CD14-positive monocyte (primary cell): Measurements from ENCODE around the gene OR4P4. TPM values are rescaled to one million over a fixed set of nuclear protein-coding genes. Genes with fewer than 3 reads are reported as not detected.

Experiments
- DNase-seq, 3 donors: peaks; one replicate each; pipeline ENCODE4 v3.0.0-alpha.2; 2011 to 2022
- H2AFZ ChIP-seq: 2 replicates; pipeline ENCODE4 v1.6.0; 2012; ENCODE audit warnings: mild to moderate bottlenecking, low read depth, low read length, inconsistent platforms; ENCODE audit not compliant: insufficient read depth, poor library complexity, severe bottlenecking
- H3K27ac ChIP-seq, 2 donors: 1 replicate in 1 of 2; 2 replicates in 1 of 2; pipeline ENCODE4 v1.5.1; 2012 to 2013; ENCODE audit warnings: low read length in 2 of 2, control low read depth in 1 of 2, inconsistent platforms in 1 of 2, low read depth in 1 of 2, mild to moderate bottlenecking in 1 of 2
- H3K27me3 ChIP-seq, 2 donors: one replicate each; pipeline versions ENCODE4 v1.6.0 to v1.6.1; 2011 to 2013; ENCODE audit warnings: low read length in 2 of 2; ENCODE audit not compliant: control insufficient read depth in 2 of 2, insufficient read depth in 2 of 2
- H3K36me3 ChIP-seq, 2 donors: replicated peaks in 1 of 2; 1 replicate in 1 of 2; 2 replicates in 1 of 2; pipeline versions ENCODE4 v1.5.1 to v1.6.1; 2012 to 2013; ENCODE audit warnings: low read length in 2 of 2, control low read depth in 1 of 2, inconsistent platforms in 1 of 2, mild to moderate bottlenecking in 1 of 2; ENCODE audit not compliant: insufficient read depth in 2 of 2, control insufficient read depth in 1 of 2
- H3K4me1 ChIP-seq, 2 donors: 1 replicate in 1 of 2; 2 replicates in 1 of 2; pipeline versions ENCODE4 v1.5.1 to v1.6.1; 2012 to 2013; ENCODE audit warnings: low read length in 2 of 2, control low read depth in 1 of 2, inconsistent platforms in 1 of 2, mild to moderate bottlenecking in 1 of 2, moderate library complexity in 1 of 2; ENCODE audit not compliant: insufficient read depth in 2 of 2, control insufficient read depth in 1 of 2
- H3K4me2 ChIP-seq: replicated peaks from 2 replicates; pipeline ENCODE3; 2012; ENCODE audit warnings: low read length, moderate library complexity, mild to moderate bottlenecking; ENCODE audit not compliant: poor library complexity, severe bottlenecking; ENCODE audit errors: extremely low read depth
- H3K4me3 ChIP-seq, 3 experiments: fragments of 200-600 bp in 1 of 3; sonication (generic) in 1 of 3; replicated peaks in 1 of 3; 1 replicate in 2 of 3; 2 replicates in 1 of 3; pipeline ENCODE4 v1.5.1; 2011 to 2013; ENCODE audit warnings: low read length in 3 of 3, mild to moderate bottlenecking in 3 of 3, control low read depth in 2 of 3, low read depth in 2 of 3, inconsistent platforms in 1 of 3, moderate library complexity in 1 of 3
- H3K79me2 ChIP-seq: 2 replicates; pipeline ENCODE4 v1.6.0; 2012; ENCODE audit warnings: mild to moderate bottlenecking, control low read depth, inconsistent platforms, low read length, moderate library complexity; ENCODE audit not compliant: insufficient read depth
- H3K9ac ChIP-seq: 2 replicates; pipeline ENCODE4 v1.6.0; 2017; ENCODE audit warnings: low read length, mild to moderate bottlenecking; ENCODE audit not compliant: insufficient read depth, poor library complexity, severe bottlenecking
- H3K9me3 ChIP-seq, 2 donors: replicated peaks in 1 of 2; 1 replicate in 1 of 2; 2 replicates in 1 of 2; pipeline versions ENCODE4 v1.5.1 to v1.6.1; 2012 to 2013; ENCODE audit warnings: low read length in 2 of 2, control low read depth in 1 of 2; ENCODE audit not compliant: control insufficient read depth in 1 of 2, insufficient read depth in 1 of 2
- H4K20me1 ChIP-seq: 2 replicates; pipeline ENCODE4 v1.6.0; 2012; ENCODE audit warnings: mild to moderate bottlenecking, low read length, control low read depth, moderate library complexity; ENCODE audit not compliant: insufficient read depth
- H3K27ac Mint-ChIP-seq, 7 donors: one replicate each; pipeline ENCODE4 v1.8.0; 2020; ENCODE audit warnings: mild to moderate bottlenecking in 7 of 7, mixed read lengths in 7 of 7, moderate library complexity in 6 of 7, inconsistent platforms in 2 of 7
- H3K27me3 Mint-ChIP-seq, 3 donors: one replicate each; pipeline ENCODE4 v1.8.0; 2021 to 2022; ENCODE audit warnings: low read depth in 3 of 3, mild to moderate bottlenecking in 3 of 3, mixed read lengths in 3 of 3, moderate library complexity in 3 of 3, inconsistent platforms in 1 of 3
- H3K36me3 Mint-ChIP-seq, 2 donors: one replicate each; pipeline ENCODE4 v1.8.0; 2020; ENCODE audit warnings: mixed read lengths in 2 of 2, inconsistent platforms in 1 of 2, mild to moderate bottlenecking in 1 of 2
- H3K4me1 Mint-ChIP-seq: one replicate; pipeline ENCODE4 v1.8.0; 2020; ENCODE audit warnings: mild to moderate bottlenecking, mixed read lengths
- H3K4me3 Mint-ChIP-seq, 2 donors: one replicate each; pipeline ENCODE4 v1.8.0; 2020; ENCODE audit warnings: mild to moderate bottlenecking in 2 of 2, mixed read lengths in 2 of 2, moderate library complexity in 1 of 2
- H3K9me3 Mint-ChIP-seq, 7 donors: one replicate each; pipeline ENCODE4 v1.8.0; 2020 to 2022; ENCODE audit warnings: mixed read lengths in 7 of 7, mild to moderate bottlenecking in 6 of 7, moderate library complexity in 6 of 7, inconsistent platforms in 2 of 7
- WGBS: methylation state at CpG from one replicate; pipeline ENCODE4 v1.1.5; 2013; ENCODE audit warnings: missing lambda C conversion rate; ENCODE audit not compliant: insufficient coverage; 5-methylcytosine and 5-hydroxymethylcytosine counted together
- intact Hi-C, 2 donors: fragments of 100-400 bp; cut with micrococcal nuclease; formaldehyde crosslinking; loops; one replicate each; pipeline versions ENCODE4 v1.15.0 to v1.15.1; 2023
- polyA plus RNA-seq, 3 donors: library from polyadenylated mRNA; depleted of rRNA in 1 of 3; unstranded in 2 of 3; stranded (reverse) in 1 of 3; fragments of 300-500 nt in 2 of 3; fragments of >200 nt in 1 of 3; fragmentation: Illumina TruSeq in 2 of 3; gene quantifications; 1 replicate in 2 of 3; 2 replicates in 1 of 3; pipeline ENCODE4 v1.2.3, GENCODE V29; 2012 to 2021
- TF ChIP-seq, protein P1 (sequence below): fragments of 200-600 bp; IDR thresholded peaks from one replicate; pipeline ENCODE4 v1.8.0; 2022; ENCODE audit warnings: antibody characterized with exemption, mild to moderate bottlenecking

OR4P4 gene
- polyA plus RNA-seq, 3 donors = not detected

DNA sequence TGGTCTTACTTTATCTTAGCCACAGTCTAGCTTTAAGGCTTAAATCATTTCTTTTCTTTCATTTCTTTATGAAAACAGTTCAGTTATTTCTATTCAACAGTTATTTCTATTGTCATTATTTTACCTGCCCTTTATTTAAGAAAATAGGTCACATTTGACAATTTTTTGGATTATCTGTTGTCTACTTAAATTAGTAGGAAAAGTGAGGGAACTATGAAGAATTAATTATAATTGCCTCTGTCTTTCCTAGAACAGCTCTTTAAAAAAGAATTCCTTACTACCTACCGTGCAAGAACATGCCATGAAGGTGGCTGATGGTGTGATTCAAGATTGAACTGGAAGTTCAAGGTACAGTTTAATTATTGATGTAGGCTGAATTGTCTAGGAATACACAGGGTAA is 27.0 kb downstream of the OR4P4 start, which contains the start of gene OR4C6:
Gene OR4C6 (plus strand): TSS at position 301 of the 400 bp plus-strand sequence. CDS start 2,966 bp downstream, outside the sequence.
- no peak within 1 kb of the TSS for H3K4me3 Mint-ChIP-seq
- intact Hi-C loops = no loop called here

DNA sequence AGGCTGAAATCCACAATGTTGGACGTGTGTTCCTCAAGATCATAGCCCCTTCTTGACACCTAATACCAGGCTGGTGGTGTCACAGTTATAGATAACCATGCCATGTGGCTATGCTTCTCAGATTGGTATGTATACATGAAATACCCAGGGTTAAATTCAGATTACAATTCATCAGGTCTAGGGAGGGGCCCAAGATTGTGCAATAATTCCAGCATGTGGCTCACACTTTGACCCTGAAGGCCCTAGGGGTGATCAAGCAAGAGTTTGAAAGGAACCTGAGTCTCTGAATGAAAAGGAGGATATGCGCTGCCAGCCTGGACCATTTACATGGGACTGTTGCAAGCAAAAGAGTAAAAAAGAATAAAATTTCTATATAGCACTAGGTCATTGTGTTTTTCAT is 34.5 kb downstream of the OR4P4 start:
- H3K4me3 Mint-ChIP-seq = no peak overlapping the region
- intact Hi-C loops = no loop called here
- H3K36me3 ChIP-seq = no peaks in the 10 kb centered on the region
- no peaks in the 10 kb centered on the region for H3K27me3 ChIP-seq
- H3K27me3 Mint-ChIP-seq = no peaks in the 10 kb centered on the region
- H3K9ac ChIP-seq = no peak overlapping the region
- H3K36me3 Mint-ChIP-seq = no peaks in the 10 kb centered on the region
- H4K20me1 ChIP-seq = no peaks in the 10 kb centered on the region
- H3K79me2 ChIP-seq = no peaks in the 10 kb centered on the region
- no peak overlapping the region for H3K27ac ChIP-seq
- no peak overlapping the region for H3K27ac Mint-ChIP-seq
- H3K4me2 ChIP-seq = no peak overlapping the region
- DNase-seq = no peak
- H3K9me3 ChIP-seq = peaks cover 10 to 13% of the 10 kb centered on the region in 2 donors
- no peak overlapping the region for H2AFZ ChIP-seq
- WGBS = no CpG with 5 or more reads among the region's 2 CpGs
- TF ChIP-seq, protein P1, sequence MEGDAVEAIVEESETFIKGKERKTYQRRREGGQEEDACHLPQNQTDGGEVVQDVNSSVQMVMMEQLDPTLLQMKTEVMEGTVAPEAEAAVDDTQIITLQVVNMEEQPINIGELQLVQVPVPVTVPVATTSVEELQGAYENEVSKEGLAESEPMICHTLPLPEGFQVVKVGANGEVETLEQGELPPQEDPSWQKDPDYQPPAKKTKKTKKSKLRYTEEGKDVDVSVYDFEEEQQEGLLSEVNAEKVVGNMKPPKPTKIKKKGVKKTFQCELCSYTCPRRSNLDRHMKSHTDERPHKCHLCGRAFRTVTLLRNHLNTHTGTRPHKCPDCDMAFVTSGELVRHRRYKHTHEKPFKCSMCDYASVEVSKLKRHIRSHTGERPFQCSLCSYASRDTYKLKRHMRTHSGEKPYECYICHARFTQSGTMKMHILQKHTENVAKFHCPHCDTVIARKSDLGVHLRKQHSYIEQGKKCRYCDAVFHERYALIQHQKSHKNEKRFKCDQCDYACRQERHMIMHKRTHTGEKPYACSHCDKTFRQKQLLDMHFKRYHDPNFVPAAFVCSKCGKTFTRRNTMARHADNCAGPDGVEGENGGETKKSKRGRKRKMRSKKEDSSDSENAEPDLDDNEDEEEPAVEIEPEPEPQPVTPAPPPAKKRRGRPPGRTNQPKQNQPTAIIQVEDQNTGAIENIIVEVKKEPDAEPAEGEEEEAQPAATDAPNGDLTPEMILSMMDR = no peak
- peaks cover 0 to 11% (median 3%) of the 10 kb centered on the region in 7 donors for H3K9me3 Mint-ChIP-seq
- H3K4me1 Mint-ChIP-seq = no peaks in the 10 kb centered on the region
- H3K4me1 ChIP-seq = no peaks in the 10 kb centered on the region
- H3K4me3 ChIP-seq = no peak overlapping the region

More for the DNA sequence above, 27.0 kb downstream of the OR4P4 start, which contains the start of gene OR4C6:
- WGBS = no CpG with 5 or more reads among the region's 1 CpG
- peak within 1 kb of the TSS in 1 of 7 donors; percentile 50 for H3K27ac Mint-ChIP-seq
- H3K79me2 ChIP-seq = no peaks in the 10 kb centered on the region
- no peak within 1 kb of the TSS for H3K9ac ChIP-seq
- H2AFZ ChIP-seq = no peak within 1 kb of the TSS
- H3K27ac ChIP-seq = no peak within 1 kb of the TSS
- H3K4me1 ChIP-seq = no peaks in the 10 kb centered on the region
- H3K27me3 ChIP-seq = no peaks in the 10 kb centered on the region
- no peak within 1 kb of the TSS for H3K4me2 ChIP-seq
- no peaks in the 10 kb centered on the region for H3K27me3 Mint-ChIP-seq
- no peak within 1 kb of the TSS for H3K4me3 ChIP-seq
- H3K4me1 Mint-ChIP-seq = no peaks in the 10 kb centered on the region
- peaks cover 0 to 10% (median 6%) of the 10 kb centered on the region in 7 donors for H3K9me3 Mint-ChIP-seq
- no peak for DNase-seq
- H3K9me3 ChIP-seq = peaks cover 13 to 16% of the 10 kb centered on the region in 2 donors
- TF ChIP-seq, protein P1 = no peak
- H3K36me3 ChIP-seq = no peaks in the 10 kb centered on the region
- H4K20me1 ChIP-seq = no peaks in the 10 kb centered on the region
- H3K36me3 Mint-ChIP-seq = no peaks in the 10 kb centered on the region
